Sigmoid colon (tissue), 7 donors: ENCODE measurements around the gene TENM4. TPM values are rescaled to one million over a fixed set of nuclear protein-coding genes. Genes with fewer than 3 reads are reported as not detected.

ENCODE experiments used
- DNase-seq: peaks from one replicate; pipeline ENCODE4 v3.0.0-alpha.2; 2019
- H3K27ac ChIP-seq, 4 donors: fragments of 200-600 bp; sonication (generic); one replicate each; pipeline ENCODE4 v1.5.1; 2016 to 2019; ENCODE audit warnings: mild to moderate bottlenecking in 1 of 4
- H3K27me3 ChIP-seq, 3 donors: fragments of 200-600 bp; sonication (generic); one replicate each; pipeline ENCODE4 v1.5.1; 2019; ENCODE audit warnings: mild to moderate bottlenecking in 1 of 3
- H3K36me3 ChIP-seq, 4 donors: fragments of 200-600 bp; sonication (generic); one replicate each; pipeline ENCODE4 v1.5.1; 2016 to 2019
- H3K4me1 ChIP-seq, 4 donors: fragments of 200-600 bp; sonication (generic); one replicate each; pipeline ENCODE4 v1.5.1; 2017 to 2019
- H3K4me3 ChIP-seq, 4 donors: fragments of 200-600 bp; sonication (generic); one replicate each; pipeline ENCODE4 v1.5.1; 2017 to 2019; ENCODE audit warnings: mild to moderate bottlenecking in 2 of 4, moderate library complexity in 1 of 4
- H3K9me3 ChIP-seq, 4 donors: fragments of 200-600 bp in 3 of 4; sonication (generic) in 3 of 4; one replicate each; pipeline versions ENCODE4 v1.5.1 to v1.6.1; 2013 to 2019
- EP300 ChIP-seq, 4 donors: sonication (generic); formaldehyde crosslinking; IDR thresholded peaks; one replicate each; pipeline ENCODE4 v1.6.1; 2017; ENCODE audit warnings: antibody characterized with exemption in 4 of 4
- POLR2A ChIP-seq, 2 donors: fragments of 450-650 bp; IDR thresholded peaks; one replicate each; pipeline ENCODE4 v1.6.1; 2016; ENCODE audit warnings: antibody characterized with exemption in 2 of 2, mild to moderate bottlenecking in 2 of 2, moderate library complexity in 2 of 2
- POLR2AphosphoS5 ChIP-seq, 4 donors: sonication (generic); formaldehyde crosslinking; IDR thresholded peaks; one replicate each; pipeline ENCODE4 v1.6.1; 2017; ENCODE audit warnings: antibody characterized with exemption in 4 of 4
- WGBS, 2 donors: extraction: QIAGEN DNeasy Blood & Tissue Kit; methylation state at CpG; one replicate each; pipeline ENCODE4 v1.1.7; 2013; 5-methylcytosine and 5-hydroxymethylcytosine counted together
- intact Hi-C: fragments of 100-400 bp; cut with DNase I; formaldehyde crosslinking; loops from one replicate; pipeline ENCODE4 v1.15.1; 2023
- polyA plus RNA-seq, 3 donors: library from polyadenylated mRNA; stranded (reverse); fragments of 200-250 nt; gene quantifications; one replicate each; pipeline ENCODE4 v1.2.3, GENCODE V29; 2013
- total RNA-seq, 4 donors: library from RNA; depleted of rRNA; stranded (reverse); fragments of >200 nt; gene quantifications; one replicate each; pipeline ENCODE4 v1.1.0, GENCODE V29; 2016
- TF ChIP-seq, protein P1 (sequence below), 4 experiments: fragments of 450-650 bp in 3 of 4; fragments of 200-600 bp in 1 of 4; IDR thresholded peaks; one replicate each; pipeline ENCODE4 v1.5.1; 2016 to 2019; ENCODE audit warnings: antibody characterized with exemption in 4 of 4, mild to moderate bottlenecking in 3 of 4, moderate library complexity in 2 of 4
- donor health status: healthy with polysubstance abuse.
- donor health status: Bipolar disorder and iron deficiency.
- donor health status: healthy.

Gene TENM4
- total and polyA plus RNA-seq, 7 donors = 0.23 to 14.6 (median 1.9) TPM; not detected in 1

DNA sequence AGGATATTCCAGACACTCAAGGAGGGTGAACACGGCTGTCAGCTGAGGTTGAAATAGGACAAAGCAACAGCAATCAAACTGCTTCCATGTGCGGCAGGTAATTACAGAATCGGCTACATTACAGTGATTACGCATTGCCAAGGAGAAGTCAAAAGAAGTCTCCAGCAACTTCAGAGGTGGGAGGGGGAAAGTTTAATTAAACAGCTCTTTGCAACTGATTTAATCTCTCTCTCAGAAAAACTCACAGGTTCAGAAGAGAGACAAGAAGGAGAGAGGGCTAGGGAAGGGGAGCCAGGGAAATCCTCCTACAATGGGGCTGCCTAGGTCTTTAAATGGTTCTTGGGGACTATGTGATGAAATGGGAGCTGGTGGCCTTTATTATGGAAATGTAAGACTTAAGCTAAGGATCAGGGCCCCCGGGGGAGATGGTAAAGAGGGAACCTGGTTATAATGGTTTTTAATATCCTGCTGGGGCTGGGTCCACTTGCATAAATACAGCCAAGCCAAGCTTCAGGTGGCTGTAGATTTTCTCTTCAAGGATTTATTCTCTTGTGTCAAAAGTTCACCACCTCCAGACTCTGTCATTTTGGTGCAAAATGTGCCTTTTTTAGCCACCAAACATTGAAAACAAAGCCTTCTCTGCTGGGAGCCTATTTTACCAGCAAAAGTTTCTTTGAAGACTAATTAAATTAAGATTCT is 511.5 kb downstream of the TENM4 start:
- H3K27ac ChIP-seq = no peak overlapping the region
- WGBS, 2 donors = 61 to 69% methylated on average over 5 of the region's 5 CpGs
- no peaks in the 10 kb centered on the region for H3K36me3 ChIP-seq
- no peaks in the 10 kb centered on the region for H3K9me3 ChIP-seq
- no peaks in the 10 kb centered on the region for H3K27me3 ChIP-seq
- intact Hi-C loops = no loop called here
- TF ChIP-seq POLR2AphosphoS5 (IDR thresholded peaks at IDR 0.05) (no peak), EP300 (IDR thresholded peaks at IDR 0.05) (no peak)
- no peak overlapping the region for H3K4me3 ChIP-seq
- H3K4me1 ChIP-seq = peaks cover 0 to 46% (median 37%) of the 10 kb centered on the region in 4 donors
- DNase-seq = no peak

DNA sequence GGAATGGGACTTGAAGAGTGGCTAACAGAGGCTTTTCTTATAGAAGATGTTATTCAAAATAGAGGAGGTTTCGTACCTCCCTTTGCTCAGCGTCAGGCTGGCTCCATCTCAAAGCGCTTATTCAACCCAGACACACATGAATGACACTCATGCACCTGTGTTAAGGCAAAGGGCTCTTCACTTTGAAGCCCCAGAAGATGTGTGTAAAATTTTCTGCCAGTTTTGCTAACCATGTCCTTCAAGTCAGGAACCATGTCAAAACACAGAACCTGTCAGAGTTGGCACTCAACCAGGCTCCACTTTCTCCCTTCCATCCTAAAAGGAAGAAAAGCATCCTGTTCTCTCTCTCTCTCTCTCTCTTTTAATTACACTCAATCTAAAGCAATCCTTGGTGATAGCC is 513.3 kb downstream of the TENM4 start:
- intact Hi-C loops = no loop called here
- DNase-seq = no peak
- Histone ChIP-seq H3K27me3 (no peaks in the 10 kb centered on the region), H3K4me3 (no peak overlapping the region), H3K4me1 (peaks cover 0 to 30% (median 23%) of the 10 kb centered on the region in 4 donors), H3K9me3 (no peaks in the 10 kb centered on the region), H3K36me3 (no peaks in the 10 kb centered on the region), H3K27ac (no peak overlapping the region)
- TF ChIP-seq POLR2A (IDR thresholded peaks at IDR 0.05) (no peak), EP300 (IDR thresholded peaks at IDR 0.05) (no peak), POLR2AphosphoS5 (IDR thresholded peaks at IDR 0.05) (no peak)
- TF ChIP-seq, protein P1, sequence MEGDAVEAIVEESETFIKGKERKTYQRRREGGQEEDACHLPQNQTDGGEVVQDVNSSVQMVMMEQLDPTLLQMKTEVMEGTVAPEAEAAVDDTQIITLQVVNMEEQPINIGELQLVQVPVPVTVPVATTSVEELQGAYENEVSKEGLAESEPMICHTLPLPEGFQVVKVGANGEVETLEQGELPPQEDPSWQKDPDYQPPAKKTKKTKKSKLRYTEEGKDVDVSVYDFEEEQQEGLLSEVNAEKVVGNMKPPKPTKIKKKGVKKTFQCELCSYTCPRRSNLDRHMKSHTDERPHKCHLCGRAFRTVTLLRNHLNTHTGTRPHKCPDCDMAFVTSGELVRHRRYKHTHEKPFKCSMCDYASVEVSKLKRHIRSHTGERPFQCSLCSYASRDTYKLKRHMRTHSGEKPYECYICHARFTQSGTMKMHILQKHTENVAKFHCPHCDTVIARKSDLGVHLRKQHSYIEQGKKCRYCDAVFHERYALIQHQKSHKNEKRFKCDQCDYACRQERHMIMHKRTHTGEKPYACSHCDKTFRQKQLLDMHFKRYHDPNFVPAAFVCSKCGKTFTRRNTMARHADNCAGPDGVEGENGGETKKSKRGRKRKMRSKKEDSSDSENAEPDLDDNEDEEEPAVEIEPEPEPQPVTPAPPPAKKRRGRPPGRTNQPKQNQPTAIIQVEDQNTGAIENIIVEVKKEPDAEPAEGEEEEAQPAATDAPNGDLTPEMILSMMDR (IDR thresholded peaks at IDR 0.05) = no peak
- WGBS, 2 donors = 89 to 94% methylated on average over 3 of the region's 3 CpGs

DNA sequence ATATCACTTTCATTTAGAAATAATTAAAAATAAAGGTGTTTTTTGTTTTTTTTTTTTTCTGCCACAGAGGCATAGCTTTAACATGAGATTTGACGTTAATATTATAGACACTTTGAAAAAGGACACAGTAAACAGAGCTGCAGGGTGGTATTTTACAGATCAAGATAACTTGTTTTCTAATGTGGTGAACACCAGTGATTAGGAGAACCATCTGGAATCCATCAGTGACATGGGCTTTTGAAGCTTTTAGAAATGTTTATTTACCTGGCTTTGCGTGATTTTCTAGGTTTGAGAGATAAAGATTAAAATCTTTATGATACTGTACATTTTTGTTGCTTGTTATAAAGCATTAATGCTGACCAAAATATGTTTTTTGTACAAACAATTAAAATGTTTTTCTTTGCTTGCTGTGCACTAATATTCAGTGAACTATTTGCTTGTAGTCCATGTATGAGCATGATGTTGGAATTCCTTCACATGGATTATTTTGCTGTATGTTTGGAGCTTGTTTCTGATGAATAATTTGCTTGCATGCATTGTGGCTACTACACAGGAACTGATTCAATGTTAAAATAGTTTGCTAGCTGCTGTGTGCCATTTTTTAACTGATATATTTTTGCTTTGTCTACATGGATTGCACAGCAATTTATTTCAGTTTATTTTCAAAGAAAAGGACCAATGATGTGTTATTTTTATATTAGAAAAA is 514.0 kb downstream of the TENM4 start:
- intact Hi-C loops = no loop called here
- WGBS, 2 donors = 50 to 56% methylated on average over 2 of the region's 2 CpGs
- H3K9me3 ChIP-seq = no peaks in the 10 kb centered on the region
- no peaks in the 10 kb centered on the region for H3K27me3 ChIP-seq
- peaks cover 0 to 22% (median 16%) of the 10 kb centered on the region in 4 donors for H3K4me1 ChIP-seq
- H3K27ac ChIP-seq = no peak overlapping the region
- H3K4me3 ChIP-seq = no peak overlapping the region
- DNase-seq = no peak
- H3K36me3 ChIP-seq = no peaks in the 10 kb centered on the region
- TF ChIP-seq POLR2AphosphoS5 (IDR thresholded peaks at IDR 0.05) (no peak), EP300 (IDR thresholded peaks at IDR 0.05) (no peak), POLR2A (IDR thresholded peaks at IDR 0.05) (no peak)
- TF ChIP-seq, protein P1 (IDR thresholded peaks at IDR 0.05) = no peak

DNA sequence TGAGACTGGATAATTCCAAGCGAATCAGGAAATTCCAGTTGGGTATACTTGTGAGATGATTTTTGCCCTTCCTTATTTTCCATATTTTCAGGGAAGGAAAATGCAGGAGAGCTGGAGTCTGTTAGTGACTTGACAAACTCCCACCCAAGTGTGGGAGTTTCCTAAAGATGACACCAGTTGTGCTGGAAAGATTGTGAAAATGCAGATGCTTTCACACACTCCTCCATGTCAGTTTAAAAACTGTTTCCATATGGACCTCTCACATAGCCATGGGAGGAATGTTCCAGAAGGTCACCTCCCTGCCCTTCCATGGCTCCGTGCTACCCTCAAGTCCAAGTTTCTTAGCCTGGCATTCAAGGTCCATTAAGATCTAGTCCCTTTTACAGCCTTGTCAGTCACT is 515.4 kb downstream of the TENM4 start:
- no peak overlapping the region for H3K4me3 ChIP-seq
- no peaks in the 10 kb centered on the region for H3K36me3 ChIP-seq

DNA sequence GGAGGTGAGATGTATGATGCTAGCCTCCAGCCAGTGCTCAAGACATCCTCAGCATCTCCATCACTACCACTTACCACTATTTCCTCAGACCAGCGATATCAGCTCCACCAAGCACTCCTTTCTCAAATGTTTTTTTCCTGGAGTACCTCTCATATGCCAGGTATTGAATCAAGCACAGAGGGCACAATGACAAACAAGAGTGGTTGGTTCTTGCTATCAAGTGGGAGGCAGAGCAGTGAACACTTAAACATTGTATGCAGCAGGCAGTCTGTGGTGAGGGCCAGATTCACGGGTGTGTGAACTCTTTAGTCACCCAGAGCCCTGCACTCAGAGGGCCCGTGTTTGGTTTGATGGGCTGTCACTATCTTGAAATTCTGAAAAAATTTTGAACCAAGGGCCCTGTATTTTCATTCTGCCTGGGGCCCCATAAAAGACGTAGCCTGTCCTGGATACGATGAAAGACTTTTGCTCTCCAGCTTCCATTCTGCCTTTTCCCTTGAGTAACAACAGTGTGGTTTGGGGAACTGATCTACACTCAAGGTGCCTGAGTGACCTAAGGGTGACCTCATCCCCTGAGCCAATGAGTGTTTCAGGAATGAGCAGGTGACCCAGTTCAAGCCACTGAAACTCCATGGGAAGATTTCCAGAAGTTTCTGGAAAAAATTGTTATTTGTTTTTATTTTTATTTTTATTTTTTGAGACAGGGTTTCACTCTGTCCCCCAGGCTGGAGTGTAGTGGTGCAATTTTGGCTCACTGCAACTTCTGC is 517.8 kb downstream of the TENM4 start:
- DNase-seq = no peak
- Histone ChIP-seq H3K36me3 (no peaks in the 10 kb centered on the region), H3K27me3 (no peaks in the 10 kb centered on the region), H3K4me3 (no peak overlapping the region), H3K27ac (no peak overlapping the region), H3K4me1 (no peaks in the 10 kb centered on the region), H3K9me3 (no peaks in the 10 kb centered on the region)
- intact Hi-C loops = no loop called here
- 89% methylated on average over 5 of the region's 5 CpGs for WGBS, 2 donors
- TF ChIP-seq, protein P1 (IDR thresholded peaks at IDR 0.05) = no peak
- no peak for TF ChIP-seq POLR2AphosphoS5 (IDR thresholded peaks at IDR 0.05)
- TF ChIP-seq POLR2A (IDR thresholded peaks at IDR 0.05) = no peak
- no peak for TF ChIP-seq EP300 (IDR thresholded peaks at IDR 0.05)

More for the DNA sequence above, 515.4 kb downstream of the TENM4 start:
- TF ChIP-seq EP300 (IDR thresholded peaks at IDR 0.05) (no peak), POLR2AphosphoS5 (IDR thresholded peaks at IDR 0.05) (no peak)
- Histone ChIP-seq H3K27ac (no peak overlapping the region), H3K4me1 (peaks cover 0 to 8% (median 4%) of the 10 kb centered on the region in 4 donors), H3K27me3 (no peaks in the 10 kb centered on the region), H3K9me3 (no peaks in the 10 kb centered on the region)
- no peak for DNase-seq
- WGBS, 2 donors = 76 to 81% methylated on average over 2 of the region's 2 CpGs
- intact Hi-C loops = no loop called here
